HL-60 (cell line): Measurements from ENCODE around the gene CACNA1C.

Experiments used
- GABPA ChIP-seq: IDR thresholded peaks from 2 replicates; pipeline ENCODE4 v1.6.1; 2012; ENCODE audit warnings: low read depth
- POLR2AphosphoS5 ChIP-seq: IDR thresholded peaks from 2 replicates; pipeline ENCODE4 v1.6.1; 2012; ENCODE audit warnings: low read depth
- SPI1 ChIP-seq: IDR thresholded peaks from 2 replicates; pipeline ENCODE4 v1.6.1; 2012; ENCODE audit warnings: low read depth, mild to moderate bottlenecking, borderline replicate concordance
- TF ChIP-seq, protein P1 (sequence below): IDR thresholded peaks from one replicate; pipeline ENCODE4 v1.5.1; 2011; ENCODE audit warnings: low read length, control low read depth, inconsistent platforms; ENCODE audit not compliant: insufficient read depth

DNA sequence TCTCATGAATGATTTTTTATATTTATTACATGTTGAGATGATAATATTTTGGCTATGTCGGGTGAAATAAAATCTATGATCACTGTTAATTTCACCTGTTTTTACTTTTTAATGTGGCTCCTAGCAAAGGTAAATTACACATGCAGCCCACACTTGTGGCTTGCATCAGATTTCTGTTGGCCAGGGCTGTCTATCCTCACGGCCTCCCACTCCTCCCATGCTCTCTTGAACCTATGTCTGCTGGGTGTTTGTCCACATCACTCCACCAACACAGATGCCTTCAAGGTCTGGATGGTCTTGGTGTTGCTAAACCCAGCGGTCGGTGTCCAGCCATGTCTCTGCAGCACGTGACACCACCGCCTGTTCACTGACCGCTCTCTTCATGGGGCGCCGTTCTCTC, 402.6 kb downstream of the CACNA1C start:
- TF ChIP-seq, protein P1, sequence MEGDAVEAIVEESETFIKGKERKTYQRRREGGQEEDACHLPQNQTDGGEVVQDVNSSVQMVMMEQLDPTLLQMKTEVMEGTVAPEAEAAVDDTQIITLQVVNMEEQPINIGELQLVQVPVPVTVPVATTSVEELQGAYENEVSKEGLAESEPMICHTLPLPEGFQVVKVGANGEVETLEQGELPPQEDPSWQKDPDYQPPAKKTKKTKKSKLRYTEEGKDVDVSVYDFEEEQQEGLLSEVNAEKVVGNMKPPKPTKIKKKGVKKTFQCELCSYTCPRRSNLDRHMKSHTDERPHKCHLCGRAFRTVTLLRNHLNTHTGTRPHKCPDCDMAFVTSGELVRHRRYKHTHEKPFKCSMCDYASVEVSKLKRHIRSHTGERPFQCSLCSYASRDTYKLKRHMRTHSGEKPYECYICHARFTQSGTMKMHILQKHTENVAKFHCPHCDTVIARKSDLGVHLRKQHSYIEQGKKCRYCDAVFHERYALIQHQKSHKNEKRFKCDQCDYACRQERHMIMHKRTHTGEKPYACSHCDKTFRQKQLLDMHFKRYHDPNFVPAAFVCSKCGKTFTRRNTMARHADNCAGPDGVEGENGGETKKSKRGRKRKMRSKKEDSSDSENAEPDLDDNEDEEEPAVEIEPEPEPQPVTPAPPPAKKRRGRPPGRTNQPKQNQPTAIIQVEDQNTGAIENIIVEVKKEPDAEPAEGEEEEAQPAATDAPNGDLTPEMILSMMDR, result no peak
- TF ChIP-seq SPI1, result no peak
- no peak for TF ChIP-seq POLR2AphosphoS5
- no peak for TF ChIP-seq GABPA
